ENCODE measurements around the gene HS6ST3.

The HS6ST3 gene

GRCh38 chr13:96858133-96858826, 768.4 kb downstream of the HS6ST3 start:
- no peak for DNase-seq

GRCh38 chr13:96860882-96861281, 771.0 kb downstream of the HS6ST3 start:
- DNase-seq = no peak

- DNase-seq = no peak
Measured at GRCh38 chr13:96862093-96862492, 772.2 kb downstream of the HS6ST3 start.

DNA sequence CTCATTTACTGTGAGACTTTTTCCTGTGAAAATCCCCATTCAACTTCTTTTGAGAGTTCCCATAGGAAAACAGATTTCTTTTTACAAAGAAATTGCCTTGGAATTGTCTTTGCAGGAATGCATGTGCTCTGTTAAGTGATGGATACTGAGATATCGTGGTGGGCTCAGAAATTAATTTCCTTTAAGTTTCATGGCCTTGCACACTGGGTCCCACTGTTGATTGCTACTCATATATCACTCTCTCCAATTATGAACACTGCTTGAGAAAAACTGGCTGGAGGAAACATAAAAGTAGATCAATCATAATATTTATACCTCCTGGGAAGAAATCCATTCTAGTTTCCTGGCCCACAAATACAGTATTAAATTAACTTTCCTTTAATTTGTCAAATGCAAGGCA, 773.1 kb downstream of the HS6ST3 start:
- no peak for DNase-seq

DNA sequence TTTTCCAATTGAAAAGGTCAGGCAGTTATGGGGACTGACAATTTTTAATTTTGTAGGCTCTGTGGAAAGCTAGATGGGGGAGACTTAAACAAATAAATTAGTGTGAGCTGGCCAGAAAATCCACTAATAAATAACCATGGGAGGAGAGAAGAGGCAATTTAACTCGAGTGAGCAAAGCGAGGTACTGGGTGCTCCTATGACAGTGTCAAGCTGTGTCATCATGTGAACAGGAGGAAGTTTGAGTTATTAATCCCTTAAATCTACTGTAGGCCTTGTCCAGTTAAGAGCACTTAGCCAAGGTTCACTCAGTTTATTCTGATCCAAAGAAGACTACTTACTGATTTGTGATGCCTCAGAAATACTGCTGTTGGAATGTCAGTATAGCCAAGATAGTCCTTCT, 781.6 kb downstream of the HS6ST3 start:
- DNase-seq = peak; percentile 4

DNA sequence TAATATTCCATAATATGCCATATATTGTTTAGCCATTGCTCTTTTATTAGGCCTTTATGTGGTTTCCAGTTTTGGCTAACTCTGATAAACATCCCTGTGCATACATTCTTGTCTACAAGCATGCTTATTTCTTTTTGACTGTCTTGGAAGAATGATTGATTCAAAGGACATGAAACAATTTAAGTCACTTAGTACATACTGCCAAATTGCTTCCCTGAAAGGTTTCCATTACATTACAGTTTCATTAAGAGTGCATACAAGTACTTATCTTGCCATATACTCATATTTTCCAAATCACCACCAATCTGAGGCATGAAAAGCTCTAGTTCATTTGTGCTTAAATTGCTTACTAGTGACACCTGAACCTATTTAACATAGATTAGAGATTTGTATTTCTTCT, 790.5 kb downstream of the HS6ST3 start:
- DNase-seq = no peak

Measured in NCI-H510A (cell line).